CD4-positive, alpha-beta T cell (primary cell): ENCODE data around the gene NEK4. TPM values are rescaled to one million over a fixed set of nuclear protein-coding genes. Genes with fewer than 3 reads are reported as not detected.

ENCODE experiments used
- ATAC-seq: fragments of 200-7000 bp; cut with Tn5 transposase; one replicate; pipeline ENCODE4 v1.10.0; 2022; ENCODE audit warnings: mild to moderate bottlenecking; ENCODE audit not compliant: poor library complexity
- CTCF ChIA-PET: fragments of 350-600 bp; sonication (Branson Sonifier 250); formaldehyde crosslinking; loops from one replicate; lab custom pipeline; 2021; ENCODE audit warnings: antibody characterized with exemption, inconsistent platforms; lab: Charles Lee
- POLR2A ChIA-PET: fragments of 350-600 bp; sonication (Branson Sonifier 250); formaldehyde crosslinking; loops from one replicate; lab custom pipeline; 2021; ENCODE audit warnings: antibody characterized with exemption, inconsistent platforms; lab: Charles Lee
- DNase-seq, 14 experiments: peaks; one replicate each; pipeline ENCODE4 v3.0.0-alpha.2; 2013 to 2020; ENCODE audit warnings: mixed read lengths in 2 of 14
- H3K27ac ChIP-seq, 2 donors: one replicate each; pipeline versions ENCODE4 v1.5.1 to v1.7.0; 2013; ENCODE audit warnings: low read length in 2 of 2, low read depth in 1 of 2, mild to moderate bottlenecking in 1 of 2
- H3K27me3 ChIP-seq, 2 experiments: 1 replicate in 1 of 2; 2 replicates in 1 of 2; pipeline versions ENCODE4 v1.6.1 to v1.7.0; 2013; ENCODE audit warnings: low read length in 2 of 2, control low read depth in 1 of 2, mild to moderate bottlenecking in 1 of 2, moderate library complexity in 1 of 2; ENCODE audit not compliant: insufficient read depth in 2 of 2, control insufficient read depth in 1 of 2
- H3K36me3 ChIP-seq: one replicate; pipeline ENCODE4 v1.6.1; 2013; ENCODE audit warnings: low read length, control low read depth; ENCODE audit not compliant: insufficient read depth
- H3K4me1 ChIP-seq: one replicate; pipeline ENCODE4 v1.6.1; 2013; ENCODE audit warnings: low read length, control low read depth; ENCODE audit not compliant: insufficient read depth
- H3K4me3 ChIP-seq: one replicate; pipeline ENCODE4 v1.5.1; 2013; ENCODE audit warnings: mild to moderate bottlenecking, low read length, moderate library complexity
- H3K9me3 ChIP-seq, 2 experiments: 1 replicate in 1 of 2; 2 replicates in 1 of 2; pipeline versions ENCODE4 v1.6.1 to v1.7.0; 2013; ENCODE audit warnings: low read length in 2 of 2, mild to moderate bottlenecking in 2 of 2, control low read depth in 1 of 2, moderate library complexity in 1 of 2; ENCODE audit not compliant: control insufficient read depth in 1 of 2, insufficient read depth in 1 of 2
- H3K27ac Mint-ChIP-seq: one replicate; pipeline ENCODE4 v1.8.0; 2020; ENCODE audit warnings: mixed read lengths
- H3K27me3 Mint-ChIP-seq: one replicate; pipeline ENCODE4 v1.8.0; 2021; ENCODE audit warnings: mixed read lengths
- H3K36me3 Mint-ChIP-seq: one replicate; pipeline ENCODE4 v1.8.0; 2021; ENCODE audit warnings: low read depth, mixed read lengths
- H3K4me1 Mint-ChIP-seq: one replicate; pipeline ENCODE4 v1.8.0; 2021; ENCODE audit warnings: low read depth, mixed read lengths
- H3K4me3 Mint-ChIP-seq: one replicate; pipeline ENCODE4 v1.8.0; 2020; ENCODE audit warnings: mild to moderate bottlenecking, mixed read lengths
- H3K9me3 Mint-ChIP-seq: one replicate; pipeline ENCODE4 v1.8.0; 2020; ENCODE audit warnings: mixed read lengths
- CTCF ChIP-seq: fragments of 200-600 bp; IDR thresholded peaks from one replicate; pipeline ENCODE4 v1.8.0; 2022; ENCODE audit warnings: antibody characterized with exemption, mild to moderate bottlenecking
- intact Hi-C, 2 experiments: fragments of 100-400 bp; cut with DNase I in 1 of 2; cut with micrococcal nuclease in 1 of 2; formaldehyde crosslinking; loops; one replicate each; pipeline versions ENCODE4 v1.15.1 to v1.9.0; 2023 to 2025; cut with DNase I, micrococcal nuclease
- total RNA-seq, 174 experiments: library from RNA in 2 of 174; stranded (reverse) in 2 of 174; gene quantifications; one replicate each; pipeline ENCODE4 v1.2.3 and lab custom pipeline; 2021 to 2026

The NEK4 gene
- total RNA-seq, 2 experiments from 2014 or later, result 6.1 to 6.9 TPM

- H3K9me3 ChIP-seq, result no peaks in the 10 kb centered on the region
- H3K9me3 Mint-ChIP-seq, result no peaks in the 10 kb centered on the region
- H3K4me3 Mint-ChIP-seq, result no peak overlapping the region
- peaks cover 78% of the 10 kb centered on the region for H3K36me3 ChIP-seq
- no peak overlapping the region for H3K4me3 ChIP-seq
- peaks cover 85% of the 10 kb centered on the region for H3K36me3 Mint-ChIP-seq
- no peaks in the 10 kb centered on the region for H3K27me3 ChIP-seq
- peaks cover 4% of the 10 kb centered on the region for H3K4me1 Mint-ChIP-seq
- intact Hi-C loops, result no loop called here
- no peak for DNase-seq
- H3K4me1 ChIP-seq, result no peaks in the 10 kb centered on the region
- ATAC-seq, result no peak
- ChIA-PET POLR2A (no interaction called here), CTCF (no interaction called here)
- H3K27me3 Mint-ChIP-seq, result no peaks in the 10 kb centered on the region
- H3K27ac Mint-ChIP-seq, result no peak overlapping the region
- TF ChIP-seq CTCF, result no peak
- no peak overlapping the region for H3K27ac ChIP-seq
These were observed 110.7 kb downstream of the NEK4 start for GRCh38 chr3:52660046-52660445.

Other genes starting within 250 kb of the NEK4 start
- gene NT5DC2, start 237.1 kb downstream of the NEK4 start, total RNA-seq, result 1 to 10 TPM; 2.5 to 4.2 TPM
- 1 to 10 TPM; 2.8 to 8.3 TPM for gene UQCC5, start 234.3 kb downstream of the NEK4 start, total RNA-seq
- gene PBRM1, start 85.0 kb downstream of the NEK4 start, total RNA-seq, result 10 to 100 TPM; 47.6 to 48.1 TPM
- gene GNL3, start 84.9 kb downstream of the NEK4 start, total RNA-seq, result 100 to 1,000 TPM; 104 to 106 TPM
- 10 to 100 TPM in 1 of 2 experiments, 1 to 10 TPM in 1; 8.4 to 10.8 TPM for gene GLT8D1, start 65.1 kb downstream of the NEK4 start, total RNA-seq
- 10 to 100 TPM; 60.0 to 64.5 TPM for gene SPCS1, start 64.8 kb downstream of the NEK4 start, total RNA-seq
- not detected for gene ITIH1, start 6.7 kb upstream of the NEK4 start, total RNA-seq
- not detected for gene ITIH3, start 23.9 kb upstream of the NEK4 start, total RNA-seq
- 10 to 100 TPM; 35.8 to 40.4 TPM for gene ITIH4, start 59.7 kb upstream of the NEK4 start, total RNA-seq
- gene MUSTN1, start 64.1 kb upstream of the NEK4 start, total RNA-seq, result 10 to 100 TPM; 10.7 to 11.3 TPM
- gene STIMATE, start 126.6 kb upstream of the NEK4 start, total RNA-seq, result 10 to 100 TPM; 39.8 to 42.6 TPM